GM18520 (cell line): Measurements from ENCODE around the gene YIPF7.

Experiments used
- ATAC-seq: cut with Tn5 transposase; IDR thresholded peaks from one replicate; pipeline ENCODE4 v1.9.1; 2021; ENCODE audit not compliant: unreplicated experiment

The YIPF7 gene

DNA sequence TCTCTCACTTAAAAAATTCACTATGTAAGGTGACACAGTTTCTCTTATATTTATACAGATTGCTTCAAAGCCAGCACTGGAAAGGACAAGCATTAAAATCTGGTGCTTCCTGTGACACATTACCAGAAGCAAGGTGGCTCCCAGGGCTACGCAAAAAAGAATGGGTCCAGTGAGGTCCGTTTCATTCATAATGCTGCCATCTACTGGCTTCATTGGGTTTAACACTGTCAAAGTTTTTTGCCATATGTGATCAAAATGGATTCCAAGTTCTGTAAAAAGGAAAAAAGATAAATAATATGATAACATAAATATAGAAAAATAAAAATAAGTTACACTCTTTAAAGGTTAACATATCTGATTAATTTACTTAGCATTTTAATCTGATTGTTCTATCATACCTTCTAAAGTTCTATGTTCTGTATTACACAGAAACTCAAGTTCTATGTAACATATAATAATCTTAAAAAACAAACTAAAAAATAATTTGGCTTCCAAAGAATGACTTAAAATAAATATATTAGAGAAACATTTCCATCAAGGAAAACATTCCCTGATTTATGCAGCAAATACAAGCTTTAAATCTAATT lies 22.1 kb downstream of the YIPF7 start:
- ATAC-seq: peak; percentile 93

- no peak for ATAC-seq
Observed at GRCh38 chr4:44623676-44624075, 27.7 kb downstream of the YIPF7 start.

- ATAC-seq: no peak
Observed at GRCh38 chr4:44616621-44617020, 34.8 kb downstream of the YIPF7 start.

DNA sequence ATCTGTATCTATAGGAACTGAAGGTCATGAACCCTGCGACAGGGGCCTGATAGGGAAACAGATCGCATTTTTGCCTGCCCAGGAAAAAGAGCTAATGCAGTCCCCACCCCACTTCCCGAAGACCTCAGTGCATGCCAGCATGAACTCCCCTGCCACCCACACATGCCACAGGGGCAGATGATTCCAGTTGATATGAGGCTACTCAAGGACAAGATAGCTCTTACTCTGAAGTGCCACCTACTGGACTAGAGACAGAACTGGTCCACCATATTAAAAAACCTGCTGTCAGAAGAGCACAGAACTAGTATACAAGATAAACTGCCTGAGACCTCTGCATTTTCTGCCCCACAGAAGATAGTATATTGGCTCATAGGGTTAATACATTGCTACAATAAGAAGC lies 68.0 kb downstream of the YIPF7 start:
- ATAC-seq: no peak

- ATAC-seq: no peak
Observed at GRCh38 chr4:44580231-44580630, 71.2 kb downstream of the YIPF7 start.

- ATAC-seq: no peak
Observed at GRCh38 chr4:44578954-44579353, 72.5 kb downstream of the YIPF7 start.
